AG09309 (cell line): ENCODE data around the gene AADAC.
"Not testable (repeated sequence)": the region's sequence is repeated elsewhere in the genome, so short reads cannot be mapped to it uniquely, and the experiment has no call there.

Source experiments
- DNase-seq: peaks from one replicate; pipeline ENCODE4 v3.0.0-alpha.2; 2010; ENCODE audit warnings: low read depth
- H3K4me3 ChIP-seq: 2 replicates; pipeline ENCODE4 v1.5.1; 2011; ENCODE audit warnings: mild to moderate bottlenecking, low read depth, low read length, moderate library complexity; ENCODE audit not compliant: control insufficient read depth
- CTCF ChIP-seq: IDR thresholded peaks from 2 replicates; pipeline ENCODE4 v1.5.1; 2011; ENCODE audit warnings: mild to moderate bottlenecking, low read depth, low read length, inconsistent platforms; ENCODE audit not compliant: insufficient read depth, control insufficient read depth; ENCODE audit errors: missing control alignments

The AADAC gene

DNA sequence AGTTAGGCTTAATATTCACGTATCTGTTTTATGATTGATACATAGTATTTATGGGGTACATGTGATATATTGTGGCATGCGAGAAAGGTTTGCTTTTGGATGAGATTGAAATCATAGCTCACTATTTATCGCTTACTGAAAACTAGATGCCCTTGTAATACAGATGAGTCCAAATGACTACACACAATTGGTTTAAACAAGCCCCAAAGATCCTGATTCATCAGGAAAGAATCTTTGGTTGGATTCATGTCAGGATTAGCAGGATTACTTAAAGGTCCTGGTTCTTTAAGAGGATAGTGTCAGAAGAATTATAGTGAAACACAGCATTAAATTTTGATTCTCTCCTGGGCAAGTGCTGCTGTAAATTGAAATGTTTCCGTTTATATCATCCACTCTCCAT lies 18.6 kb upstream of the AADAC start:
- H3K4me3 ChIP-seq, result no peak overlapping the region
- no peak for TF ChIP-seq CTCF
- DNase-seq, result peak; percentile 62

GRCh38 chr3:151796105-151796680 lies 17.7 kb upstream of the AADAC start:
- DNase-seq, result no peak
- no peak overlapping the region for H3K4me3 ChIP-seq
- TF ChIP-seq CTCF, result no peak

DNA sequence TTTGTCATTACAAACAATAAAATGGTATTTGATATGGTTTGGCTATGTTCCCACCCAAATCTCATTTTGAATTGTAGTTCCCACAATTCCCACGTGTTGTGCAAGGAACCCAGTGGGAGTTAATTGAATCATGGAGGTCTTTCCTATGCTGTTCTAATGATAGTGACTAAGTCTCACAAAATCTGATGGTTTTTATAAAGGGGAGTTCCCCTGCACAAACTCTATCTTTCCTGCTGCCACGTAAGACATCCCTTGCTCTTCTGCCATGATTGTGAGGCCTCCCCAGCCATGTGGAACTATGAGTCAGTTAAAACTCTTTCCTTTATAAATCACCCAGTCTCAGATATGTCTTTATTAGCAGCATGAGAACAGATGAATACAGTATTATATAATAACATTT lies 15.4 kb upstream of the AADAC start:
- H3K4me3 ChIP-seq, result no peak overlapping the region
- DNase-seq, result no peak
- no peak for TF ChIP-seq CTCF

GRCh38 chr3:151800431-151800830 lies 13.5 kb upstream of the AADAC start:
- DNase-seq, result no peak
- TF ChIP-seq CTCF, result no peak
- H3K4me3 ChIP-seq, result no peak overlapping the region

DNA sequence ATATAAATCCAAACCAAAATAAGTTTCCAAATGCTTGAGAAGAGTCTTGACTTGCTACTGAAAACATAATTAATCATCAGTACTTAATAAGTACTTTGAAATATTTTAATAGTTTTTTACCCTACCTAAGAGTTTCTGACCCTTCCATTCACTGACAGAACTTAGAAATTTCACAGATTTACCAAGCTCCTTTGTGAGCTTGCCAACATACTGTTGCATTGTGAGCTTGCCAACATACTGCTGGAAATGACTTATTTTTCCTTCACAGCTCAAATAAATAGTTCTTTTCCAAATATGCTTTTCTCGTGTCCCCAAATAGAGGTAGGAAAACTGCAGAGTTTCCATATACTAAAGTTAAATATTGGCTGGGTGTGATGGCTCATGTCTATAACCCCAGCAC lies 9.6 kb upstream of the AADAC start:
- TF ChIP-seq CTCF, result no peak

GRCh38 chr3:151806838-151807237 lies 7.1 kb upstream of the AADAC start:
- H3K4me3 ChIP-seq, result no peak overlapping the region
- no peak for TF ChIP-seq CTCF
- no peak for DNase-seq

More for the DNA sequence above, 9.6 kb upstream of the AADAC start:
- DNase-seq, result no peak
- no peak overlapping the region for H3K4me3 ChIP-seq

DNA sequence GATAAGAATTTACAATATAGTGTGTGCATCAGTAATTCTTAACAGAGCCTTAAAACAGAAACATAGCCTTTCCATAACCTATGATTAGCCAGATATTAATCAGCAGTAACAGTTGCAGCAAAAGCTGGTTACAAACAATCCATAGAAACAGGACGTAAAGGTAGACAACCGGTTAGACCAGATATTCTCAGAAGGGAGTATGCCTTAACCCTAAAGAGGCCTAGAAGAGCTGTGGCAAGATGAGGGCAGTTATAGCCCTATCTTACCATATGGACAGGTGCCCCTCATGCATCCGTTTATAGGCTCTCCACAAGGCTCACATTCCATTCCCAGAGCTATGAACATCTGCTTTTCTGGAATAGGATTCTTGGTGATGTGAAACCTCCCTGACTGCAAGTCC lies 5.0 kb upstream of the AADAC start:
- not testable (repeated sequence) for H3K4me3 ChIP-seq, DNase-seq
